HepG2 (cell line): ENCODE measurements around the gene CNBD2.

Source experiments
- CTCF ChIP-seq: sonication (generic); formaldehyde crosslinking; IDR thresholded peaks from 2 replicates; pipeline ENCODE4 v1.5.0; 2020; ENCODE audit warnings: mild to moderate bottlenecking, missing genetic modification reagents, moderate library complexity
- HMG20A ChIP-seq: IDR thresholded peaks from 2 replicates; pipeline ENCODE4 v1.6.1; 2016; ENCODE audit warnings: borderline replicate concordance
- NFE2L1 ChIP-seq: sonication (generic); formaldehyde crosslinking; IDR thresholded peaks from 2 replicates; pipeline ENCODE4 v1.4.0; 2020; ENCODE audit warnings: missing genetic modification reagents, mild to moderate bottlenecking, borderline replicate concordance
- RBM22 ChIP-seq: fragments of 200-400 bp; formaldehyde crosslinking; optimal IDR thresholded peaks from 2 replicates; pipeline ENCODE3; 2017; ENCODE audit warnings: mild to moderate bottlenecking, low read length, moderate library complexity
- SMARCC2 ChIP-seq: fragments of 450-650 bp; IDR thresholded peaks from 2 replicates; pipeline ENCODE4 v1.6.1; 2017; ENCODE audit warnings: antibody characterized with exemption, mild to moderate bottlenecking
- SMC3 ChIP-seq: IDR thresholded peaks from 2 replicates; pipeline ENCODE4 v1.6.1; 2011; ENCODE audit warnings: low read length, improper control_type of control experiment

DNA sequence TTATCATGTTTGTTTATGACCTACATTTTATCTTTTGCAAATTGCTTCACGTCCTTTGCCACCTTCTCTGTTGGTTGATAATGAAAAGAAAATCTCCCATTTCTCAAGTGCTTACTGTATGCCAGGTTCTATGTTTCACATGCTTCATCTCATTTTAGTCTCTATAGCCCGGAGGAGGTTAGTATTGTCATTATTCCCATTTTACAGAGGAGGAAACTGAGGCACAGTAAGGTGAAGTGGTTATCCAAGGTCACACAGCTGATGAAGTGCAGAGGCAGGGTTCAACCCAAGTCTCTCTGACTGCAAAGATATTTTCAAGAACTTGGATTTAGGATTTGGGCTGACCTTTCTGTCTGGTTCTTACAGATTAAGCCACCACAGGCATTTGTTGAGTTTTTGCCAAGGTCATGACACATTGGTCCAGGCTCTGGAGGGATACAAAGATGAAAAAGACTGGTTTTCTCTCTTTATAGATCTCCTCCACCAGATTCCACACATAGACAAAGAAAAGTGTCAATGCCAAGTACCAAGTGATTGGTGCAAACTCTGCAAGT is 20.6 kb downstream of the CNBD2 start:
- TF ChIP-seq NFE2L1: no peak
- TF ChIP-seq SMARCC2: no peak
- no peak for TF ChIP-seq RBM22
- no peak for TF ChIP-seq HMG20A (CRISPR knock-in tag)
- TF ChIP-seq SMC3: no peak
- TF ChIP-seq CTCF (CRISPR knock-in tag): no peak
